ENCODE measurements around the gene MDFI. TPM values are rescaled to one million over a fixed set of nuclear protein-coding genes. Genes with fewer than 3 reads are reported as not detected.

The MDFI gene
- polyA plus RNA-seq, 2 of the 4 experiments (the other 2 are of a cell fraction), result 0.06 to 0.30 TPM

- WGBS (ENCODE audit: missing lambda C conversion rate), result 100% methylated on average over 2 of the region's 2 CpGs
- no peak overlapping the region for H3K4me2 ChIP-seq
- H3K9me3 ChIP-seq, result no peaks in the 10 kb centered on the region
- H3K4me3 ChIP-seq, result no peak overlapping the region
- no peak for DNase-seq (ENCODE audit: low read depth in 1 of 2, low spot score in 1 of 2)
- H3K27ac ChIP-seq, result no peak overlapping the region
- ATAC-seq, result no peak
- TF ChIP-seq USF2 (IDR thresholded peaks at IDR 0.05), result no peak
- no peak for TF ChIP-seq POLR2A (IDR thresholded peaks at IDR 0.05; ENCODE audit: low read length)
- TF ChIP-seq GATA3 (IDR thresholded peaks at IDR 0.05; ENCODE audit: borderline replicate concordance), result no peak
- no peak for TF ChIP-seq EHMT2 (IDR thresholded peaks at IDR 0.05; ENCODE audit: low read depth)
- no peak for TF ChIP-seq JUNB (IDR thresholded peaks at IDR 0.05)
- ChIA-PET CTCF (interaction anchor here (1.8 to 3.3 kb wide), 2 partner anchors 34 to 282 kb away, joined by 9 to 12 read pairs; no protein-coding TSS in a partner anchor), POLR2A (no interaction called here)
- no peaks in the 10 kb centered on the region; the same call in 2 of the 3 replicates for H3K4me1 ChIP-seq
- no peak for FAIRE-seq
Observed at GRCh38 chr6:41650120-41650519, 11.9 kb downstream of the MDFI start.

- Histone ChIP-seq H3K9me3 (no peaks in the 10 kb centered on the region), H3K4me3 (no peak overlapping the region), H3K4me1 (no peaks in the 10 kb centered on the region; the same call in 2 of the 3 replicates), H3K27ac (no peak overlapping the region), H3K4me2 (no peak overlapping the region)
- FAIRE-seq (no peak), ATAC-seq (peak; percentile 36 to 39; a peak in 2 of 6 replicates), DNase-seq (ENCODE audit: low read depth in 1 of 2, low spot score in 1 of 2) (no peak)
- no peak for TF ChIP-seq EHF (CRISPR knock-in tag; IDR thresholded peaks at IDR 0.05)
- TF ChIP-seq FOXS1 (CRISPR knock-in tag; IDR thresholded peaks at IDR 0.05), result no peak
- no peak for TF ChIP-seq CBX8 (IDR thresholded peaks at IDR 0.05)
- no peak for TF ChIP-seq MAFK (IDR thresholded peaks at IDR 0.05; ENCODE audit: partially characterized antibody)
- TF ChIP-seq ZFP36 (IDR thresholded peaks at IDR 0.05; ENCODE audit: borderline replicate concordance, partially characterized antibody), result no peak
- no peak for TF ChIP-seq E2F6 (IDR thresholded peaks at IDR 0.05; ENCODE audit: borderline replicate concordance, low read depth)
- no peak for TF ChIP-seq BCL3 (IDR thresholded peaks at IDR 0.05)
- 72% methylated on average over 7 of the region's 11 CpGs for WGBS (ENCODE audit: missing lambda C conversion rate)
- ChIA-PET POLR2A (no interaction called here), CTCF (interaction anchor here (1.1 to 3.3 kb wide), 3 partner anchors 9 to 283 kb away, joined by 3 to 12 read pairs (median 9); no protein-coding TSS in a partner anchor)
Observed at GRCh38 chr6:41651246-41651961, 13.1 kb downstream of the MDFI start.

GRCh38 chr6:41651962-41652657 lies 13.8 kb downstream of the MDFI start:
- WGBS (ENCODE audit: missing lambda C conversion rate), result 83% methylated on average over 14 of the region's 14 CpGs
- ChIA-PET CTCF (interaction anchor here (1.8 to 3.3 kb wide), 2 partner anchors 32 to 284 kb away, joined by 9 to 12 read pairs; no protein-coding TSS in a partner anchor), POLR2A (no interaction called here)
- Histone ChIP-seq H3K4me2 (no peak overlapping the region), H3K9me3 (no peaks in the 10 kb centered on the region), H3K4me3 (no peak overlapping the region), H3K27ac (no peak overlapping the region), H3K4me1 (no peaks in the 10 kb centered on the region; the same call in 2 of the 3 replicates)
- no peak for DNase-seq (ENCODE audit: low read depth in 1 of 2, low spot score in 1 of 2)
- no peak for ATAC-seq
- no peak for FAIRE-seq
- TF ChIP-seq PHF8 (IDR thresholded peaks at IDR 0.05; ENCODE audit: borderline replicate concordance, low read depth) (no peak), PBX3 (IDR thresholded peaks at IDR 0.05) (no peak), MAZ (IDR thresholded peaks at IDR 0.05; ENCODE audit: borderline replicate concordance, low read depth, low read length) (no peak), ZFP36 (IDR thresholded peaks at IDR 0.05; ENCODE audit: borderline replicate concordance, partially characterized antibody) (no peak), MAX (IDR thresholded peaks at IDR 0.05) (no peak), CEBPB (IDR thresholded peaks at IDR 0.05) (no peak), NR3C1 (IDR thresholded peaks at IDR 0.05) (no peak), EHF (CRISPR knock-in tag; IDR thresholded peaks at IDR 0.05) (no peak), KDM5A (IDR thresholded peaks at IDR 0.05) (no peak), BCL3 (IDR thresholded peaks at IDR 0.05) (no peak), ZSCAN20 (CRISPR knock-in tag; IDR thresholded peaks at IDR 0.05) (no peak), HMGXB4 (CRISPR knock-in tag; IDR thresholded peaks at IDR 0.05; ENCODE audit: borderline replicate concordance) (no peak), CTCF (IDR thresholded peaks at IDR 0.05) (no peak), POLR2A (IDR thresholded peaks at IDR 0.05; ENCODE audit: low read length) (no peak), SMC3 (IDR thresholded peaks at IDR 0.05) (no peak)
